ENCODE measurements around the gene CALHM3. TPM values are rescaled to one million over a fixed set of nuclear protein-coding genes. Genes with fewer than 3 reads are reported as not detected.

Gene CALHM3
- polyA plus RNA-seq, 1 donor (not counting 4 experiments of a cell fraction or from before 2014, with no cell fraction given), result not detected

GRCh38 chr10:103445366-103445765 is 33.7 kb downstream of the CALHM3 start:
- Histone ChIP-seq H3K9ac (ENCODE audit: control insufficient read depth, extremely low read depth, insufficient read depth, low read length) (no peak overlapping the region), H3K9me1 (ENCODE audit: control insufficient read depth, extremely low read depth, insufficient read depth, low read length) (no peaks in the 10 kb centered on the region), H3K27ac (ENCODE audit: control insufficient read depth, insufficient read depth, low read length) (no peak overlapping the region), H3K4me2 (ENCODE audit: control insufficient read depth, extremely low read depth, insufficient read depth, low read depth, low read length) (no peak overlapping the region), H3K4me1 (ENCODE audit: control insufficient read depth, extremely low read depth, insufficient read depth, low read length) (no peaks in the 10 kb centered on the region), H3K27me3 (ENCODE audit: control insufficient read depth, extremely low read depth, insufficient read depth, low read length) (no peaks in the 10 kb centered on the region), H3K9me3 (ENCODE audit: control insufficient read depth, low read depth, low read length) (no peaks in the 10 kb centered on the region), H2AFZ (ENCODE audit: control insufficient read depth, low read length) (no peak overlapping the region), H3K79me2 (ENCODE audit: control insufficient read depth, insufficient read depth, low read length) (no peaks in the 10 kb centered on the region), H3K4me3 (ENCODE audit: control insufficient read depth in 2 of 3, extremely low read depth in 1 of 3, insufficient read depth in 2 of 3, low read depth in 1 of 3, low read length in 3 of 3) (no peak overlapping the region), H3K36me3 (ENCODE audit: control insufficient read depth in 2 of 2, extremely low read depth in 1 of 2, insufficient read depth in 2 of 2, low read length in 2 of 2) (peaks cover 56 to 57% of the 10 kb centered on the region in 2 experiments), H4K20me1 (ENCODE audit: control insufficient read depth, extremely low read depth, insufficient read depth, low read length) (no peaks in the 10 kb centered on the region)
- dilution Hi-C loops (cut with MboI; ENCODE audit: extremely low pct_ligation_motif_present, low sequenced_read_pairs), result no loop called here
- DNase-seq (ENCODE audit: low read depth, low spot score), result no peak
- FAIRE-seq, result no peak
- TF ChIP-seq EZH2 (IDR thresholded peaks at IDR 0.05; ENCODE audit: low read length) (no peak), CTCF (optimal IDR thresholded peaks at IDR 0.05 in 1 of 3, IDR thresholded peaks at IDR 0.05 in 1 of 3, conservative IDR thresholded peaks at IDR 0.05 in 1 of 3; ENCODE audit: extremely low read depth in 1 of 3, insufficient read depth in 2 of 3, low read length in 3 of 3) (no peak)

- dilution Hi-C loops (cut with MboI; ENCODE audit: extremely low pct_ligation_motif_present, low sequenced_read_pairs), result no loop called here
- H3K9me3 ChIP-seq (ENCODE audit: control insufficient read depth, low read depth, low read length), result no peaks in the 10 kb centered on the region
- H2AFZ ChIP-seq (ENCODE audit: control insufficient read depth, low read length), result no peak overlapping the region
- no peak overlapping the region for H3K9ac ChIP-seq (ENCODE audit: control insufficient read depth, extremely low read depth, insufficient read depth, low read length)
- no peaks in the 10 kb centered on the region for H4K20me1 ChIP-seq (ENCODE audit: control insufficient read depth, extremely low read depth, insufficient read depth, low read length)
- H3K79me2 ChIP-seq (ENCODE audit: control insufficient read depth, insufficient read depth, low read length), result no peaks in the 10 kb centered on the region
- FAIRE-seq (no peak), DNase-seq (ENCODE audit: low read depth, low spot score) (no peak)
- no peak for TF ChIP-seq EZH2 (IDR thresholded peaks at IDR 0.05; ENCODE audit: low read length)
- no peak for TF ChIP-seq CTCF (optimal IDR thresholded peaks at IDR 0.05 in 1 of 3, IDR thresholded peaks at IDR 0.05 in 1 of 3, conservative IDR thresholded peaks at IDR 0.05 in 1 of 3; ENCODE audit: extremely low read depth in 1 of 3, insufficient read depth in 2 of 3, low read length in 3 of 3)
- no peaks in the 10 kb centered on the region for H3K9me1 ChIP-seq (ENCODE audit: control insufficient read depth, extremely low read depth, insufficient read depth, low read length)
- H3K27ac ChIP-seq (ENCODE audit: control insufficient read depth, insufficient read depth, low read length), result no peak overlapping the region
- no peak overlapping the region for H3K4me3 ChIP-seq (ENCODE audit: control insufficient read depth in 2 of 3, extremely low read depth in 1 of 3, insufficient read depth in 2 of 3, low read depth in 1 of 3, low read length in 3 of 3)
- H3K4me1 ChIP-seq (ENCODE audit: control insufficient read depth, extremely low read depth, insufficient read depth, low read length), result no peaks in the 10 kb centered on the region
- H3K36me3 ChIP-seq (ENCODE audit: control insufficient read depth in 2 of 2, extremely low read depth in 1 of 2, insufficient read depth in 2 of 2, low read length in 2 of 2), result peaks cover 64 to 66% of the 10 kb centered on the region in 2 experiments
- no peaks in the 10 kb centered on the region for H3K27me3 ChIP-seq (ENCODE audit: control insufficient read depth, extremely low read depth, insufficient read depth, low read length)
- H3K4me2 ChIP-seq (ENCODE audit: control insufficient read depth, extremely low read depth, insufficient read depth, low read depth, low read length), result no peak overlapping the region
These were observed 34.6 kb downstream of the CALHM3 start for GRCh38 chr10:103444478-103444877.
